ENCODE data around the gene C5.
"Not testable (repeated sequence)": the region's sequence is repeated elsewhere in the genome, so short reads cannot be mapped to it uniquely, and the experiment has no call there.

The C5 gene

GRCh38 chr9:121048175-121048574 lies 1.9 kb downstream of the C5 start:
- no peak for DNase-seq

GRCh38 chr9:121038804-121039203 lies 11.3 kb downstream of the C5 start:
- DNase-seq = no peak

GRCh38 chr9:121038362-121038761 lies 11.7 kb downstream of the C5 start:
- no peak for DNase-seq

GRCh38 chr9:121035717-121036116 lies 14.4 kb downstream of the C5 start:
- not testable (repeated sequence) for DNase-seq

GRCh38 chr9:121034529-121034928 lies 15.5 kb downstream of the C5 start:
- DNase-seq = no peak

- DNase-seq = no peak
Observed at GRCh38 chr9:121029469-121029868, 20.6 kb downstream of the C5 start.

- not testable (repeated sequence) for DNase-seq
Observed at GRCh38 chr9:121028285-121028684, 21.8 kb downstream of the C5 start.

- DNase-seq = no peak
Observed at GRCh38 chr9:121026768-121027167, 23.3 kb downstream of the C5 start.

GRCh38 chr9:121026260-121026691 lies 23.8 kb downstream of the C5 start:
- DNase-seq = no peak

- no peak for DNase-seq
Observed at GRCh38 chr9:121024237-121024636, 25.8 kb downstream of the C5 start.

- no peak for DNase-seq
Observed at GRCh38 chr9:121023064-121023463, 27.0 kb downstream of the C5 start.

- DNase-seq = peak; percentile 56
Observed at GRCh38 chr9:121021301-121021700, 28.8 kb downstream of the C5 start.

GRCh38 chr9:121019273-121019672 lies 30.8 kb downstream of the C5 start:
- no peak for DNase-seq

- DNase-seq = no peak
Observed at GRCh38 chr9:121013911-121014310, 36.2 kb downstream of the C5 start.

GRCh38 chr9:121009650-121010049 lies 40.4 kb downstream of the C5 start:
- no peak for DNase-seq

- no peak for DNase-seq
Observed at GRCh38 chr9:120999317-120999716, 50.8 kb downstream of the C5 start.

GRCh38 chr9:120998111-120998510 lies 52.0 kb downstream of the C5 start:
- no peak for DNase-seq

GRCh38 chr9:120997502-120997901 lies 52.6 kb downstream of the C5 start:
- no peak for DNase-seq

- DNase-seq = no peak
Observed at GRCh38 chr9:120996409-120996808, 53.7 kb downstream of the C5 start.

GRCh38 chr9:120989065-120989464 lies 61.0 kb downstream of the C5 start:
- DNase-seq = no peak

- no peak for DNase-seq
Observed at GRCh38 chr9:120985819-120986222, 64.3 kb downstream of the C5 start.

- no peak for DNase-seq
Observed at GRCh38 chr9:120983259-120983837, 66.7 kb downstream of the C5 start.

- DNase-seq = no peak
Observed at GRCh38 chr9:120982836-120983235, 67.2 kb downstream of the C5 start.

- no peak for DNase-seq
Observed at GRCh38 chr9:120980951-120981350, 69.1 kb downstream of the C5 start.

- no peak for DNase-seq
Observed at GRCh38 chr9:120979797-120980196, 70.3 kb downstream of the C5 start.

GRCh38 chr9:120978987-120979386 lies 71.1 kb downstream of the C5 start:
- no peak for DNase-seq
